ENCODE measurements around the gene ERGIC1. TPM values are rescaled to one million over a fixed set of nuclear protein-coding genes. Genes with fewer than 3 reads are reported as not detected.

ERGIC1 gene
- total RNA-seq, 1 experiment from 2014 or later = 89.8 TPM

DNA sequence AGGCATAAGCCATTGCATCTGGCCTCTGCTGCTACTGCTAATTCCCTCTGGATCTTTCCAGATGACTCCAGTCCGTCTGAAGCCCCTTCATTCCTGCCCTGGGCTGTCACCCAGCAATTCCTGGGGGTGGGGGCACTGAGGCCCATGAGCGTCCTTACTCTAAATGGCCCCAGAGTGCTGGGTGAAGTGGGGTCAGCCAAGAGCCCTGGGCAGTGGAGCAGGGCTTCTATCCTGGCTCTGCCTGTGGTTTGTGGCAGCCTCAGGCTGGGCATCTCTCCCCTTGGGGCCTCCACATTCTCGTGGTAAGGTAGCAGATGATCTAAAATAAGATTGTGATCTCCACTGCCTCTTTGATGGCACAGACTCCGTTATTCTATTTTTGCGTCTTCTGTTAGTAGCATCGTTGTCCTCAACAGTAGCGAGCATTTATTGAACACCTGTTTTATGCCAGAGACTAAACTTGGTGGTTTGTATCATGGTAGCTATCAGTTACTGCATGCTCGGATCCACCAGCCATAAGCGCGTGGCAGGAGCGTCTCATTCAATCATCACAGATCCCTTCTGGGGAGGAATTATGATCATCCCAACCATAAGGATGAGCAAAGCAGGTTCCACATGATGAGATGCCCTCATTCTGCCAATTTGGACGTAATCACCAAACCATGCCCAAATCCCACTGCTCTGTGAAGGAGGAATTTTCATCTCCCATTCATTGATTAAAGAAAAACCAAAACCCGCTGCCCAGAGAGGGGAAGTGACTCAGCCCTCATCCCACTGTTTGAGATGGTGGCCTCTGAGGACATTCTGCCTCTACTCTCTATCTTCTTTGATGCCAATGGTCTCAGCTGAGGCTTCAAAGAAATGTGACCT lies 41.1 kb upstream of the ERGIC1 start (continued):
- TF ChIP-seq, protein P1, sequence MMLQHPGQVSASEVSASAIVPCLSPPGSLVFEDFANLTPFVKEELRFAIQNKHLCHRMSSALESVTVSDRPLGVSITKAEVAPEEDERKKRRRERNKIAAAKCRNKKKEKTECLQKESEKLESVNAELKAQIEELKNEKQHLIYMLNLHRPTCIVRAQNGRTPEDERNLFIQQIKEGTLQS (CRISPR knock-in tag; conservative IDR thresholded peaks at IDR 0.05) = no peak
- TF ChIP-seq SOX15 (CRISPR knock-in tag; IDR thresholded peaks at IDR 0.05) (no peak), HMGA2 (CRISPR knock-in tag; IDR thresholded peaks at IDR 0.05) (no peak), SMAD3 (CRISPR knock-in tag; IDR thresholded peaks at IDR 0.05; ENCODE audit: borderline replicate concordance) (no peak), NR2C2 (CRISPR knock-in tag; IDR thresholded peaks at IDR 0.05) (no peak), ZNF423 (CRISPR knock-in tag; IDR thresholded peaks at IDR 0.05) (no peak), ZNF532 (CRISPR knock-in tag; IDR thresholded peaks at IDR 0.05; ENCODE audit: borderline replicate concordance) (no peak), OVOL2 (CRISPR knock-in tag; IDR thresholded peaks at IDR 0.05; ENCODE audit: borderline replicate concordance) (no peak)
- TF ChIP-seq, protein P2, sequence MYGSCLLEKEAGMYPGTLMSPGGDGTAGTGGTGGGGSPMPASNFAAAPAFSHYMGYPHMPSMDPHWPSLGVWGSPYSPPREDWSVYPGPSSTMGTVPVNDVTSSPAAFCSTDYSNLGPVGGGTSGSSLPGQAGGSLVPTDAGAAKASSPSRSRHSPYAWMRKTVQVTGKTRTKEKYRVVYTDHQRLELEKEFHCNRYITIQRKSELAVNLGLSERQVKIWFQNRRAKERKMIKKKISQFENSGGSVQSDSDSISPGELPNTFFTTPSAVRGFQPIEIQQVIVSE (CRISPR knock-in tag; IDR thresholded peaks at IDR 0.05; ENCODE audit: borderline replicate concordance) = no peak
- TF ChIP-seq, protein P3, sequence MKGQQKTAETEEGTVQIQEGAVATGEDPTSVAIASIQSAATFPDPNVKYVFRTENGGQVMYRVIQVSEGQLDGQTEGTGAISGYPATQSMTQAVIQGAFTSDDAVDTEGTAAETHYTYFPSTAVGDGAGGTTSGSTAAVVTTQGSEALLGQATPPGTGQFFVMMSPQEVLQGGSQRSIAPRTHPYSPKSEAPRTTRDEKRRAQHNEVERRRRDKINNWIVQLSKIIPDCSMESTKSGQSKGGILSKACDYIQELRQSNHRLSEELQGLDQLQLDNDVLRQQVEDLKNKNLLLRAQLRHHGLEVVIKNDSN (CRISPR knock-in tag; IDR thresholded peaks at IDR 0.05) = no peak

- Mint-ChIP-seq H3K4me1 (peaks cover 9% of the 10 kb centered on the region), H3K36me3 (no peaks in the 10 kb centered on the region), H3K4me3 (no peak overlapping the region), H3K27ac (no peak overlapping the region), H3K9me3 (no peaks in the 10 kb centered on the region), H3K27me3 (ENCODE audit: low read depth) (peaks cover 5% of the 10 kb centered on the region; the same call in 1 of the 2 replicates)
- no peak for ATAC-seq
- no peak for DNase-seq (ENCODE audit: low spot score)
- POLR2A ChIA-PET = interaction anchor here (0.5 kb wide), 1 partner anchor 18 kb away, joined by 3 read pairs; no protein-coding TSS in a partner anchor
- CTCF ChIA-PET = interaction anchor here (1.7 to 2.7 kb wide), 2 partner anchors 22 to 145 kb away, joined by 4 to 11 read pairs; no protein-coding TSS in a partner anchor
- no peak for TF ChIP-seq ESRRA (CRISPR knock-in tag; IDR thresholded peaks at IDR 0.05; ENCODE audit: borderline replicate concordance)
- no peak for TF ChIP-seq GTF2I (CRISPR knock-in tag; conservative IDR thresholded peaks at IDR 0.05)
- no peak for TF ChIP-seq ATF2 (CRISPR knock-in tag; IDR thresholded peaks at IDR 0.05; ENCODE audit: borderline replicate concordance, low read depth)
- no peak for TF ChIP-seq ZNF671 (CRISPR knock-in tag; IDR thresholded peaks at IDR 0.05)
- TF ChIP-seq ZNF219 (CRISPR knock-in tag; IDR thresholded peaks at IDR 0.05; ENCODE audit: borderline replicate concordance) = no peak
- TF ChIP-seq SMAD3 (CRISPR knock-in tag; IDR thresholded peaks at IDR 0.05; ENCODE audit: borderline replicate concordance) = no peak
- no peak for TF ChIP-seq ZNF416 (CRISPR knock-in tag; IDR thresholded peaks at IDR 0.05)
- no peak for TF ChIP-seq SMAD4 (CRISPR knock-in tag; IDR thresholded peaks at IDR 0.05)
- TF ChIP-seq ZNF423 (CRISPR knock-in tag; IDR thresholded peaks at IDR 0.05) = no peak
- no peak for TF ChIP-seq ZNF138 (CRISPR knock-in tag; conservative IDR thresholded peaks at IDR 0.05)
- no peak for TF ChIP-seq ETV6 (CRISPR knock-in tag; IDR thresholded peaks at IDR 0.05)
- TF ChIP-seq, protein P4, sequence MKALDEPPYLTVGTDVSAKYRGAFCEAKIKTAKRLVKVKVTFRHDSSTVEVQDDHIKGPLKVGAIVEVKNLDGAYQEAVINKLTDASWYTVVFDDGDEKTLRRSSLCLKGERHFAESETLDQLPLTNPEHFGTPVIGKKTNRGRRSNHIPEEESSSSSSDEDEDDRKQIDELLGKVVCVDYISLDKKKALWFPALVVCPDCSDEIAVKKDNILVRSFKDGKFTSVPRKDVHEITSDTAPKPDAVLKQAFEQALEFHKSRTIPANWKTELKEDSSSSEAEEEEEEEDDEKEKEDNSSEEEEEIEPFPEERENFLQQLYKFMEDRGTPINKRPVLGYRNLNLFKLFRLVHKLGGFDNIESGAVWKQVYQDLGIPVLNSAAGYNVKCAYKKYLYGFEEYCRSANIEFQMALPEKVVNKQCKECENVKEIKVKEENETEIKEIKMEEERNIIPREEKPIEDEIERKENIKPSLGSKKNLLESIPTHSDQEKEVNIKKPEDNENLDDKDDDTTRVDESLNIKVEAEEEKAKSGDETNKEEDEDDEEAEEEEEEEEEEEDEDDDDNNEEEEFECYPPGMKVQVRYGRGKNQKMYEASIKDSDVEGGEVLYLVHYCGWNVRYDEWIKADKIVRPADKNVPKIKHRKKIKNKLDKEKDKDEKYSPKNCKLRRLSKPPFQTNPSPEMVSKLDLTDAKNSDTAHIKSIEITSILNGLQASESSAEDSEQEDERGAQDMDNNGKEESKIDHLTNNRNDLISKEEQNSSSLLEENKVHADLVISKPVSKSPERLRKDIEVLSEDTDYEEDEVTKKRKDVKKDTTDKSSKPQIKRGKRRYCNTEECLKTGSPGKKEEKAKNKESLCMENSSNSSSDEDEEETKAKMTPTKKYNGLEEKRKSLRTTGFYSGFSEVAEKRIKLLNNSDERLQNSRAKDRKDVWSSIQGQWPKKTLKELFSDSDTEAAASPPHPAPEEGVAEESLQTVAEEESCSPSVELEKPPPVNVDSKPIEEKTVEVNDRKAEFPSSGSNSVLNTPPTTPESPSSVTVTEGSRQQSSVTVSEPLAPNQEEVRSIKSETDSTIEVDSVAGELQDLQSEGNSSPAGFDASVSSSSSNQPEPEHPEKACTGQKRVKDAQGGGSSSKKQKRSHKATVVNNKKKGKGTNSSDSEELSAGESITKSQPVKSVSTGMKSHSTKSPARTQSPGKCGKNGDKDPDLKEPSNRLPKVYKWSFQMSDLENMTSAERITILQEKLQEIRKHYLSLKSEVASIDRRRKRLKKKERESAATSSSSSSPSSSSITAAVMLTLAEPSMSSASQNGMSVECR (CRISPR knock-in tag; IDR thresholded peaks at IDR 0.05; ENCODE audit: borderline replicate concordance) = no peak
- no peak for TF ChIP-seq SOX15 (CRISPR knock-in tag; IDR thresholded peaks at IDR 0.05)
- TF ChIP-seq HMGA2 (CRISPR knock-in tag; IDR thresholded peaks at IDR 0.05) = no peak
Measured at GRCh38 chr5:172793577-172794488, 40.2 kb upstream of the ERGIC1 start.
